ENCODE data around the gene IKZF1.
"Not testable (repeated sequence)": the region's sequence is repeated elsewhere in the genome, so short reads cannot be mapped to it uniquely, and the experiment has no call there.

The IKZF1 gene

DNA sequence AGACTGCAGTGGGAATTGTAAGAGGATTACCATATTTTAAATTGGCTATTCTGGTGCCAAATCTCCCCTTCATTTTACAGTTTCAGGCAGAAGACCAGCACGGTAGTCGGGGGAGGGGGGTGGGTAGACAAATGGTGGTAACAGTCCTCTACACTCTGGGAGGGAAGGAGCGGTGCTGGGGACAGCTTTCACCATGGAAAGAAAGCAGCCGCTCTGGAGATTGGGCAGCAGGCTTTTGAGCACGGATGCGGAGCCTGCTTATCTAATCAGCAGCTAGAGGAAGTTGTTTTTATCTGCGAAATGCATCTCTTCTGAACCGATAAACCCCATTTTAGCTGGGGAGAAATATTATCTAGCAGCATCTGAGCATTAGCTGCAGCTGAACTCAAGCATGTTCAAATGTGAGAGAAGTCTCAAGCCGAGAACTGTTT, 28.7 kb downstream of the IKZF1 start:
- peaks cover 0 to 3% of the 10 kb centered on the region in 2 donors for H3K27me3 ChIP-seq
- H3K4me1 ChIP-seq: no peaks in the 10 kb centered on the region
- H3K4me3 ChIP-seq: no peak overlapping the region
- no peaks in the 10 kb centered on the region for H3K36me3 ChIP-seq
- no peaks in the 10 kb centered on the region for H3K9me3 ChIP-seq
- H3K27ac ChIP-seq: no peak overlapping the region
- TF ChIP-seq, protein P1, sequence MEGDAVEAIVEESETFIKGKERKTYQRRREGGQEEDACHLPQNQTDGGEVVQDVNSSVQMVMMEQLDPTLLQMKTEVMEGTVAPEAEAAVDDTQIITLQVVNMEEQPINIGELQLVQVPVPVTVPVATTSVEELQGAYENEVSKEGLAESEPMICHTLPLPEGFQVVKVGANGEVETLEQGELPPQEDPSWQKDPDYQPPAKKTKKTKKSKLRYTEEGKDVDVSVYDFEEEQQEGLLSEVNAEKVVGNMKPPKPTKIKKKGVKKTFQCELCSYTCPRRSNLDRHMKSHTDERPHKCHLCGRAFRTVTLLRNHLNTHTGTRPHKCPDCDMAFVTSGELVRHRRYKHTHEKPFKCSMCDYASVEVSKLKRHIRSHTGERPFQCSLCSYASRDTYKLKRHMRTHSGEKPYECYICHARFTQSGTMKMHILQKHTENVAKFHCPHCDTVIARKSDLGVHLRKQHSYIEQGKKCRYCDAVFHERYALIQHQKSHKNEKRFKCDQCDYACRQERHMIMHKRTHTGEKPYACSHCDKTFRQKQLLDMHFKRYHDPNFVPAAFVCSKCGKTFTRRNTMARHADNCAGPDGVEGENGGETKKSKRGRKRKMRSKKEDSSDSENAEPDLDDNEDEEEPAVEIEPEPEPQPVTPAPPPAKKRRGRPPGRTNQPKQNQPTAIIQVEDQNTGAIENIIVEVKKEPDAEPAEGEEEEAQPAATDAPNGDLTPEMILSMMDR (IDR thresholded peaks at IDR 0.05): no peak
- no peak for DNase-seq
- intact Hi-C loops (cut with DNase I; ENCODE audit: low total_unique reads): no loop called here

DNA sequence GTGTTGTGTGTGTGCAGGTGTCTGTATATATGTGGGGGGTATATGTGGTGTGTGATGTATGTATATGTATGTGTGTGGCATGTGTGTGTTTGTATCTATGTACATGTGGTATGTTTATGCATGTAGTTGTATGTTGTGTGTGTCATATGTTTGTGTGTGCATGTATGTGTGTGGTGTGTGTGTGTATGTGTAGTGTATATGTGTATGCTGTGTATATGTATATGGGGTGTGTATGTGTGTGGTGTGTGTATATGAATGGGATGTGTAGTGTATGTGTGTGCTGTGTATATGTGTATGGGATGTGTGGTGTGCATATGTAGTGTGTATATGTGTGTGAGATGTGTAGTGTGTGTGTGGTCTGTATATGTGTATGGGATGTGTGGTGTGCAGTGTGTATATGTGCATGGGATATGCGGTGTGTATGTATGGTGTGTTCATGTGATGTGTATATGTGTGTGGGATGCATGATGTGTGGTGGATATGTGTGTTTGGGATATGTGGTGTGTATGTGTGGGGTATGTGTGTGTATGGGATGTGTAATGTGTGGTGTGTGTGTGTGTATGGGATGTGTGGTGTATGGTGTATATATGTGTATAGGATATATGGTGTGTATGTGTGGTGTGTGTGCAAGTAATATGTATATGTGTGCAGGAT, 30.0 kb downstream of the IKZF1 start:
- Histone ChIP-seq H3K4me1 (no peaks in the 10 kb centered on the region), H3K36me3 (no peaks in the 10 kb centered on the region), H3K27me3 (peaks cover 0 to 3% of the 10 kb centered on the region in 2 donors), H3K27ac (no peak overlapping the region), H3K4me3 (no peak overlapping the region), H3K9me3 (no peaks in the 10 kb centered on the region)
- TF ChIP-seq, protein P1 (IDR thresholded peaks at IDR 0.05): no peak
- DNase-seq: no peak
- intact Hi-C loops (cut with DNase I; ENCODE audit: low total_unique reads): no loop called here

DNA sequence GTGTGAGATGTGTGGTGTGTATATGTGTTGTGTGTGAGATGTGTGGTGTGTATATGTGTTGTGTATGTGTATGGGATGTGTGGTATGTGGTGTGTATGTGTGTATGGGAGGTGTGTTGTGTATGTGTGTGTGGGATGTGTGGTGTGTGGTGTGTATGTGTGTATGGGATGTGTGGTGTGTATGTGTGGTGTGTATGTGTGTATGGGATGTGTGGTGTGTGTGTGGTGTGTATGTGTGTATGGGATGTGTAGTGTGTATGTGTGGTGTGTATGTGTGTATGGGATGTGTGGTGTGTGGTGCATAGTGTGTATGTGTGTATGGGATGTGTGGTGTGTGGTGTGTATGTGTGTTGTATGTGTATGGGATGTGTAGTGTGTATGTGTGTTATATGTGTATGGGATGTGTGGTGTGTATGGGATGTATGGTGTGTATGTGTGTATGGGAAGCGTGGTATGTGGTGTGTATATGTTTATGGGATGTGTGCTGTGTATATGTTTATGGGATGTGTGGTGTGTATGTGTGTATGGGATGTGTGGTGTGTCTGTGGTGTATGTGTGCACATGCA, 30.8 kb downstream of the IKZF1 start:
- Histone ChIP-seq H3K27me3 (peaks cover 0 to 3% of the 10 kb centered on the region in 2 donors), H3K27ac (no peak overlapping the region), H3K4me1 (no peaks in the 10 kb centered on the region), H3K36me3 (no peaks in the 10 kb centered on the region), H3K4me3 (no peak overlapping the region), H3K9me3 (no peaks in the 10 kb centered on the region)
- TF ChIP-seq, protein P1 (IDR thresholded peaks at IDR 0.05): no peak
- intact Hi-C loops (cut with DNase I; ENCODE audit: low total_unique reads): no loop called here
- no peak for DNase-seq

DNA sequence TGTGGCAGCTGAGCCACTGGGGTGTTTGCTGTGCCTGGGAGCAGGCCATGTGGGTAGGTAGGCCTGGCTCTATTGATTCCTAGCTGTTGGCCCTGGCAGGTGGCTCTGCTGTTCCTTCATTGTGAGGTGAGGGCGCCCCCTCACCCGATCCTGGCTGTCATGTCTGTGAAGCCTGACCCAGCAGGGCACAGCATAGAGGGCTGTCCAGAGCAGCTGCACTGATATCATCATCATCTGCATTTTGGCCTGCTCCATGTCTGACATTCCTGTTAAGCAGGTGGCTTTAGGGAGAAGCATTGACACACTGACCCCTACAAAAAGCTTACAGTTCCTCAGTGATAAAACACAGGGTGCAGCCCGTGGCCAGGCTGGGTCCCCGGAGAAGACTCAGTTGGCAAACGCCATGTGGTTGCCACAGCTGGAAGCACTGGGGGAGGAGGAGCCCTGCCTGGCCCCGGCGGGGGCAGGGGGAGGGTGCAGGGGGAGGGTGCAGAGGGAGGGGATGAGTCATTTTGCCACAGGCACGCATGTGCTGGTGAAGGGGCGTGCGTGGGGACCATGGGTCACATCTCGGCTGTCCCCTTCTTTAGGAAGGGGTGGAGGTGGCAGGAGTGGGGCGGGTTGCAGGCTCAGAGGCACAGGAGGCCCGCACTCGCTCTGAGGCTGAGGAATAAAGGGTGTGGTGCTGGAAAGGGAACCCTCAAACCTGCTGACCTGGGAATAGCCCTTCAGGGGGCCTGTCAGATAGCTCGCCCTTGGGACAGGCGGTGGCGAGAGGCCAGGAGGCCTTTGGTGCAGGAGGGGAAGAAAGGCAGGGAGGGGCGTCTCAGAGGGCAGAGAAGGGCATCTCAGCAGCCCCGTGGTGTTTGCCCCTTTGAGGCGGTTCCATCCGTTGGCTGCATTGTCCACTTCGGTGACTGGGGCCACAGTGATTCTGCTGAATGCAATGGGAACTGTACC, 31.6 kb downstream of the IKZF1 start:
- Histone ChIP-seq H3K4me1 (no peaks in the 10 kb centered on the region), H3K36me3 (no peaks in the 10 kb centered on the region), H3K9me3 (no peaks in the 10 kb centered on the region), H3K4me3 (no peak overlapping the region), H3K27me3 (peaks cover 0 to 3% of the 10 kb centered on the region in 2 donors), H3K27ac (no peak overlapping the region)
- intact Hi-C loops (cut with DNase I; ENCODE audit: low total_unique reads): no loop called here
- TF ChIP-seq, protein P1 (IDR thresholded peaks at IDR 0.05): no peak
- DNase-seq: no peak

DNA sequence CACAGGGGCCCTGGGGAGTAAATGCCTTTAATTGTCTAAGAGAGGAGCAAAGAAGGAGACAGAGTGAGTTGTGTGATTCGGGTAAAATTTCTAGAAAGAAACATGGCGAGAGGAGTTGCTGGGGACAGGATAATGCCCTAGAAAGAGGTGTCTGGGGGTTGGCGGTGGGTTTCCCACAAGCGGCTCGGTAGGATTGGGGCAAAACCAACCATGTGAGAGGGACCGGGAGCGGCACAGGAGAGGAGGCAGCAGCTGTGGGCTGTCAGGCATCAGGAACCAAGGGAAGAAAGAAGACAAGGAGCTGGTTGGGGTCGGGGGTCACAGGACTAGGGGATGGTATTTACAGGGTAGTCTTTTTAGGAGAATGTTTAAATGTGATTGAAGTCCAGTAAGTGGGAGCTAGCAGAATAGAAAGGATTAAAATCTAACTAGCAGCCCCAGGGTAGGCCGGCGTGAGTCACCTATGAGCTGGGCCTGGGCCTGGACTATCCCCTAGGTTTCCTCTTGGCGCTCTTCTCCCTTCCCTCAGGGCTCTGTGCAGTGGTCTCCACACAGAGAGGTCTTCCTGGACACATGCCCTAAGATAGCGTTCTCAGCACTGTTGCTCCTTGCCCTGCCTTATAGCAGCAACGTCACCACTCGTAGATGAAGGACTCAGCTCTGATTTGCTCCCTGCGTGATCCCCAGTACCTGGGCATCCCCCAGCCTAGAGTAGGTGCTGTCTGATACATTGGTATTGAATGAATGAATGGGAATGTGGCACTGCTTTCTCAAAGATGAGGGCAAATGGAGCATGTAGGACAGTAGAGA, 32.6 kb downstream of the IKZF1 start:
- DNase-seq: no peak
- Histone ChIP-seq H3K4me1 (no peaks in the 10 kb centered on the region), H3K4me3 (no peak overlapping the region), H3K36me3 (no peaks in the 10 kb centered on the region), H3K9me3 (no peaks in the 10 kb centered on the region), H3K27me3 (peaks cover 0 to 3% of the 10 kb centered on the region in 2 donors), H3K27ac (no peak overlapping the region)
- intact Hi-C loops (cut with DNase I; ENCODE audit: low total_unique reads): no loop called here
- TF ChIP-seq, protein P1 (IDR thresholded peaks at IDR 0.05): no peak

DNA sequence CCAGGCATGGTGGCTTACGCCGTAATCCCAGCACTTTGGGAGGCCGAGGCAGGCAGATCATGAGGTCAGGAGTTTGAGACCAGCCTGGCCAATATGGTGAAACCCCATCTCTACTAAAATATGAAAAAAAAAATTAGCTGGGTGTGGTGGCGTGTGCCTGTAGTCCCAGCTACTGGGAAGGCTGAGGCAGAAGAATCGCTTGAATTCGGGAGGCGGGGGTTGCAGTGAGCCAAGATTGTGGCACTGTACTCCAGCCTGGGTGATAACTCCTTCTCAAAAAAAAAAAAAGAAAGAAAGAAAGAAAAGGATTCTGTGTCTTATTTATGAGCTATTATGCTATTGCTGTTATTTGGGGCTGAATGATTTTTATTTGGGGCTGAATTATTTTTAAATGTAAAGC, 35.0 kb downstream of the IKZF1 start:
- intact Hi-C loops (cut with DNase I; ENCODE audit: low total_unique reads); DNase-seq; H3K9me3 ChIP-seq; H3K27ac ChIP-seq; H3K4me3 ChIP-seq; H3K27me3 ChIP-seq; H3K36me3 ChIP-seq; H3K4me1 ChIP-seq: not testable (repeated sequence)
